AG04450 (cell line): ENCODE results near the gene FANCF. TPM values are rescaled to one million over a fixed set of nuclear protein-coding genes. Genes with fewer than 3 reads are reported as not detected.

Source experiments
- CTCF ChIA-PET: fragments of 300-600, 350-600 bp; formaldehyde crosslinking; extraction: SDS; loops from one replicate; lab custom pipeline; 2022; ENCODE audit warnings: antibody characterized with exemption, inconsistent platforms; lab: Charles Lee
- POLR2A ChIA-PET: fragments of 350-600 bp; formaldehyde crosslinking; extraction: SDS; loops from one replicate; lab custom pipeline; 2021; ENCODE audit warnings: antibody characterized with exemption, inconsistent platforms; lab: Yijun Ruan, JAX
- DNase-seq: peaks from one replicate; pipeline ENCODE4 v3.0.0-alpha.2; 2011; ENCODE audit warnings: low read depth, low spot score
- H3K27ac ChIP-seq: one replicate; pipeline ENCODE4 v1.5.1; 2012; ENCODE audit warnings: low read depth, low read length, control low read depth
- H3K27me3 ChIP-seq: one replicate; pipeline ENCODE4 v1.6.0; 2012; ENCODE audit warnings: low read length; ENCODE audit not compliant: control insufficient read depth, insufficient read depth
- H3K4me3 ChIP-seq: 2 replicates; pipeline ENCODE4 v1.5.1; 2011; ENCODE audit warnings: mild to moderate bottlenecking, low read depth, low read length, control low read depth
- H3K9me3 ChIP-seq: 2 replicates; pipeline ENCODE4 v1.5.1; 2012; ENCODE audit warnings: low read length; ENCODE audit not compliant: control insufficient read depth, insufficient read depth
- CTCF ChIP-seq: IDR thresholded peaks from 2 replicates; pipeline ENCODE4 v1.5.1; 2011; ENCODE audit warnings: low read depth, low read length, control low read depth, inconsistent platforms
- polyA plus RNA-seq: library from polyadenylated mRNA; depleted of rRNA; stranded (reverse); fragments of >200 nt; gene quantifications from 2 replicates; pipeline ENCODE4 v1.2.3, GENCODE V29; 2011

Gene FANCF
- polyA plus RNA-seq, 1 experiment: 6.4 TPM

GRCh38 chr11:22599458-22599857, 26.2 kb downstream of the FANCF start:
- Histone ChIP-seq H3K9me3 (no peaks in the 10 kb centered on the region), H3K27ac (no peak overlapping the region), H3K4me3 (no peak overlapping the region), H3K27me3 (no peaks in the 10 kb centered on the region)
- POLR2A ChIA-PET: no interaction called here
- TF ChIP-seq CTCF: no peak
- DNase-seq: no peak
- CTCF ChIA-PET: no interaction called here

- ChIA-PET POLR2A (no interaction called here), CTCF (no interaction called here)
- Histone ChIP-seq H3K9me3 (no peaks in the 10 kb centered on the region), H3K4me3 (no peak overlapping the region), H3K27me3 (no peaks in the 10 kb centered on the region), H3K27ac (no peak overlapping the region)
- no peak for TF ChIP-seq CTCF
- DNase-seq: no peak
These were observed 28.6 kb downstream of the FANCF start for GRCh38 chr11:22597062-22597461.

GRCh38 chr11:22584976-22585375, 40.6 kb downstream of the FANCF start:
- no peak for DNase-seq
- Histone ChIP-seq H3K9me3 (no peaks in the 10 kb centered on the region), H3K4me3 (no peak overlapping the region), H3K27ac (no peak overlapping the region), H3K27me3 (no peaks in the 10 kb centered on the region)
- POLR2A ChIA-PET: no interaction called here
- no peak for TF ChIP-seq CTCF
- CTCF ChIA-PET: no interaction called here

- Histone ChIP-seq H3K4me3 (no peak overlapping the region), H3K27me3 (no peaks in the 10 kb centered on the region), H3K27ac (no peak overlapping the region), H3K9me3 (no peaks in the 10 kb centered on the region)
- CTCF ChIA-PET: no interaction called here
- POLR2A ChIA-PET: no interaction called here
- TF ChIP-seq CTCF: no peak
- DNase-seq: no peak
These were observed 41.6 kb downstream of the FANCF start for GRCh38 chr11:22583963-22584492.

GRCh38 chr11:22582151-22582410, 43.5 kb downstream of the FANCF start:
- Histone ChIP-seq H3K4me3 (no peak overlapping the region), H3K27me3 (no peaks in the 10 kb centered on the region), H3K9me3 (no peaks in the 10 kb centered on the region), H3K27ac (no peak overlapping the region)
- DNase-seq: no peak
- no peak for TF ChIP-seq CTCF
- POLR2A ChIA-PET: no interaction called here
- CTCF ChIA-PET: no interaction called here
